NCI-H128 (cell line): ENCODE results near the gene CDH4.
A peak's percentile ranks its signal among the peaks of the same experiment; 100 is the strongest.

ENCODE experiments used
- DNase-seq: peaks from one replicate; lab custom pipeline; 2025; ENCODE audit not compliant: unreplicated experiment; lab: John Stamatoyannopoulos, UW

CDH4 gene

GRCh38 chr20:61795669-61796630 is 543.9 kb downstream of the CDH4 start:
- no peak for DNase-seq

- no peak for DNase-seq
Observed at GRCh38 chr20:61796738-61797137, 544.7 kb downstream of the CDH4 start.

DNA sequence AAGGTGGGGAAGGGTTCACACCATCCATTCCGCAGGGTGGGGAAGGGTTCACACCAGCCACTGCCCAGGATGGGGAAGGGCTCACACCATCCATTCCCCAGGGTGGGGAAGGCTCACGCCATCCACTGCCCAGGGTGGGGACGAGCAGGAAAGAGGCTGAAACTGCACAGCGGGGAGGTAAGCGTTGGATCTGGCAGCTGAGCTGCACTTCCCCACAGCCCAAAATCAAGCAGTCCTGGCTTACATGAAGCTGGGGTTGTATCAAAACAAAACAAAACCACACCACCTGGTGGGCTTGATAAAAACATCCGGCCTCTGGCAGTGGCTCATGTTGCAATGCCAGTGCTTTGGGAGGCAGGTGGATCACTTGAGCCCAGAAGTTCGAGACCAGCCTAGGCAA is 545.1 kb downstream of the CDH4 start:
- DNase-seq: peak; percentile 14

- DNase-seq: no peak
Observed at GRCh38 chr20:61797971-61798411, 545.9 kb downstream of the CDH4 start.

DNA sequence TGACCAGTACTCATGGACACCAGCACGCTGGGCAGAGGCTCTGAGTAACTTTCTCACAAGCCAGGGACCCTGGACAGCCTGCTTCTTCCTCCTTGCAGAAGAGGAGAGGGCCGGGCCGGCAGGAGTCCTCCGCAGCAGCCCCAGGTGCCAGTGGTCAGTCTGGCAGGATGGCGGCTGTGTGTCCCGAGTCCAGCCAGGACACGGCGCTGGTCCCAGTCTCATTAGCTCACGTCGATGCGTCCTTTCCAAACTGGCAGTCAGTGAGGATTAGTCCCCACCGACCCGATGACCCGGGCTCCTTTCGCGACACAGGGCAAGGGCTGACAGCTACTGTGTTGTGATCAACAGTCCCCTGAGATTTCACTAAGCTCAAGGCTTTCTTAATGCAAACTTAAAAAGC is 546.6 kb downstream of the CDH4 start:
- DNase-seq: no peak

DNA sequence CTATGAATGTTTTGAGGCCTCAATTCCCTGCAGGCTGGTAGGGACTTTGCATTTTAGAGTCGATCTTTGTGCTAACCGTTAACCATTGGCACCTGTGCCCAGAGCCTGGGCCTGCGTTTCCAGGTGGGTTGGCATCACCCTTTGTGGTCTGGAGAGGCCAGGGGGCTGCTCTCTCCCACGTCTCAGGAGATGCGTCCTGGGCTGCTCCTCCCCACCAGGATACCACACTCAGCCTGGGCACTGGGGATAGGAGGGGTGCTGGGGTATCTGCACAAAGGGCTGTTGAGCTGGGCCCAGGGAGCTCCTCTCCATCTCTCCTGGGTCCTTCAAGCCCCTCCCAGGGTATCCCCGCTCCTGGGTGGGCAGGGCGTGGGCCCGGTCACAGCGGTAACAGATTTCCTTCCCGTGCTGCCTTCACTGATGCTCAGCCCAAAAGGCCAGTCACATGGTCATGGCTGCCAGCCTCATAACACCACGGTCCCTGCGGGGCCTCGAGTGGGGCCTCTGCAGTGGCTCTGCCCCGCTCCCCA is 547.4 kb downstream of the CDH4 start:
- DNase-seq: no peak

DNA sequence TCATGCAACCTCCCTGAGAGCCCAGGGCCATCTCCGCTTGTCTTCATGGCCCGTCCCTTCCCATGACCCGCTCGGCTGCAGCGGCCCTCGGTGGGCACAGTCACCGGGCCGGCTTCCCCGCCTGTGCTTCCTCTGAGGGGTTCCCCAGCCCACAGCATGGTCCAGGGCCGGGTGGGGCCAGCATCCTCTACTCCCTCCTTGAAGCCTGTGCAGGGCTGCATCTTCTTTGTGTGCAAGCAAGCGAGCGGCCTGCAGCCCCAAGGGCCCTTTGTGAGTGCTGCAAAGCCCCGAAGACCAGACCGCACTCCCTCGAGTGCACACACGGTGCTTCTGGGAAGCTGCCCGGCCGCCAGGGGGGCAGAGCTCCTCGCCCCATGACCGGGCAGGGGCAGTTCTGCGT is 547.9 kb downstream of the CDH4 start:
- no peak for DNase-seq

GRCh38 chr20:61800359-61801064 is 548.5 kb downstream of the CDH4 start:
- no peak for DNase-seq

- no peak for DNase-seq
Observed at GRCh38 chr20:61801065-61801360, 549.0 kb downstream of the CDH4 start.

DNA sequence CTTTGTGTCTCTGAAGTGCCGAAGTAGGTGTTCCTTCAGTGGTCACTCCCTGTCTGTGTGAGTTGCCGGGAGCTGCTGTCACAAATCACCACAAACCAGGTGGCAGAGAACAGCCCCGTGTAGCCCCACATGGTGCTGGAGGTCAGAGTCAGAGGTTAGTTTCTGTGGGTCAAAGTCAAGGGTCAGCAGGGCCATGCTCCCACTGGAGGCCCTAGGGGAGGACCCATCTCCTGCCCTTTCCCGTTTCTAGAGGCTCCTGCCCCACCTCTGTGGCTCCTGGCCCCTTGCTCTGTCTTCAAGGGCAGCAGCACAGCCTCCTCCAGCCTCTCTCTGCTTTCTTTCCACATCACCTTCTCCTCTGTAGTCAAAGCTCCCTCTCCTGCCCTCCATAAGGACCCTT is 549.4 kb downstream of the CDH4 start:
- DNase-seq: no peak

GRCh38 chr20:61801857-61802442 is 549.9 kb downstream of the CDH4 start:
- no peak for DNase-seq

GRCh38 chr20:61802721-61803311 is 550.8 kb downstream of the CDH4 start:
- no peak for DNase-seq

GRCh38 chr20:61803416-61803914 is 551.4 kb downstream of the CDH4 start:
- DNase-seq: no peak

GRCh38 chr20:61803915-61804751 is 552.1 kb downstream of the CDH4 start:
- DNase-seq: no peak

GRCh38 chr20:61804752-61805295 is 552.8 kb downstream of the CDH4 start:
- DNase-seq: no peak

DNA sequence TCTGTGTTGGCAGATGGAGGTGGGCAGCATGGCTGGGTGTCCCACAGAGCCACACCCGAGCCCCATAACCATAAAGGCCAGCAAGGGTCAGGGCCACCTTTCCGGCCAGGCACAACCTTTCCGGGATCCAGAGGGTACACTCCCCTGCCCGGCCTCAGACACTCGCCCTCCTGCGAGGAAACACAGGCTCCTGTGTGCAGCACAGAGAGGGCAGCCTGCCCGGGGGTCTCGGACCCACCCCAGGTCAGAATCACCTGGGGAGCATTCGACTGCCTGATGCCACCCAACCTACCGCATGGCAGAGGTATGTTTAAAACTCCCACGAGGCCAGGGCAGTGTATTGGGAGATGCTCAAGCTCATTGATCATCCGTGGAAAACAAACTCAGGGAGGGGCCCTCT is 553.3 kb downstream of the CDH4 start:
- no peak for DNase-seq

- no peak for DNase-seq
Observed at GRCh38 chr20:61805781-61806180, 553.7 kb downstream of the CDH4 start.

- DNase-seq: no peak
Observed at GRCh38 chr20:61806314-61806713, 554.3 kb downstream of the CDH4 start.

DNA sequence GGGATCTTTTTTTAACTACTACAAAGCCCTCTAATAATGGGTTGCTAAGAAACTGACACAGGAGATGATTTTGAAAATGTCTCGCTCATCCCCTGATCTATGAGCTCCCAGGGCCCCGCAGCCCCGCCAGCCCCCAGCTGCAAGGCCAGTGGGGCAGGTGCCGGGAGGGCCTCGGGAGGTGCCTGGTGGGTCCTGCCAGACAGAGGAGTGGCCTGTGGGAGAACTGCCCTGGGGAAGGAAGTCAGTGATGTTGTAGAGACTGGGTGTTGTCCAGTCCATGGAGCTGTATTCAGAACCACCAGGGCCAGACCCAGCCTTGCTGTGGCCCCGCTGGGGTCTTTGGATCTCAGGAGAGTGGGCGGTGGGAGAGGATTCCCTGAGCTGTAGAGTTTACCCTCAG is 554.9 kb downstream of the CDH4 start:
- no peak for DNase-seq
